ENCODE measurements around the gene FBN3. TPM values are rescaled to one million over a fixed set of nuclear protein-coding genes. Genes with fewer than 3 reads are reported as not detected.

Gene FBN3
- polyA plus RNA-seq, 3 donors, result not detected

- Histone ChIP-seq H3K9me3 (replicated peaks in 1 of 2; ENCODE audit: control insufficient read depth in 1 of 2, insufficient read depth in 1 of 2, low read length in 2 of 2) (no peaks in the 10 kb centered on the region), H3K4me3 (replicated peaks in 1 of 3; ENCODE audit: low read depth in 2 of 3, low read length in 3 of 3) (no peak overlapping the region), H3K79me2 (ENCODE audit: insufficient read depth, low read length) (no peaks in the 10 kb centered on the region), H4K20me1 (ENCODE audit: insufficient read depth, low read length) (no peaks in the 10 kb centered on the region), H3K4me1 (ENCODE audit: control insufficient read depth in 1 of 2, insufficient read depth in 2 of 2, low read length in 2 of 2) (no peaks in the 10 kb centered on the region), H2AFZ (ENCODE audit: insufficient read depth, low read depth, low read length, poor library complexity, severe bottlenecking) (no peak overlapping the region), H3K4me2 (replicated peaks; ENCODE audit: extremely low read depth, low read length, poor library complexity, severe bottlenecking) (no peak overlapping the region), H3K9ac (ENCODE audit: insufficient read depth, low read length, poor library complexity, severe bottlenecking) (no peak overlapping the region), H3K27ac (ENCODE audit: low read depth in 1 of 2, low read length in 2 of 2) (no peak overlapping the region), H3K36me3 (replicated peaks in 1 of 2; ENCODE audit: control insufficient read depth in 1 of 2, insufficient read depth in 2 of 2, low read length in 2 of 2) (no peaks in the 10 kb centered on the region), H3K27me3 (ENCODE audit: control insufficient read depth in 2 of 2, insufficient read depth in 2 of 2, low read length in 2 of 2) (no peaks in the 10 kb centered on the region)
- H3K9me3 Mint-ChIP-seq, result peaks cover 0 to 3% (median 0%) of the 10 kb centered on the region in 7 donors
- no peak overlapping the region for H3K4me3 Mint-ChIP-seq
- intact Hi-C loops (cut with micrococcal nuclease), result no loop called here
- no peak for TF ChIP-seq CTCF (IDR thresholded peaks at IDR 0.05)
- 95% methylated on average over 4 of the region's 7 CpGs for WGBS (ENCODE audit: insufficient coverage)
- H3K27me3 Mint-ChIP-seq (ENCODE audit: low read depth in 3 of 3), result peaks cover 9 to 30% (median 18%) of the 10 kb centered on the region in 3 donors
- DNase-seq, result no peak
- no peaks in the 10 kb centered on the region for H3K36me3 Mint-ChIP-seq
- no peaks in the 10 kb centered on the region for H3K4me1 Mint-ChIP-seq
- H3K27ac Mint-ChIP-seq, result no peak overlapping the region
Observed at GRCh38 chr19:8168537-8168936, 19.1 kb upstream of the FBN3 start.

GRCh38 chr19:8167985-8168384 lies 18.6 kb upstream of the FBN3 start:
- Mint-ChIP-seq H3K4me3 (no peak overlapping the region), H3K9me3 (peaks cover 0 to 3% (median 0%) of the 10 kb centered on the region in 7 donors), H3K27ac (no peak overlapping the region), H3K36me3 (no peaks in the 10 kb centered on the region), H3K27me3 (ENCODE audit: low read depth in 3 of 3) (peaks cover 9 to 30% (median 18%) of the 10 kb centered on the region in 3 donors), H3K4me1 (no peaks in the 10 kb centered on the region)
- H4K20me1 ChIP-seq (ENCODE audit: insufficient read depth, low read length), result no peaks in the 10 kb centered on the region
- no peaks in the 10 kb centered on the region for H3K79me2 ChIP-seq (ENCODE audit: insufficient read depth, low read length)
- no peaks in the 10 kb centered on the region for H3K36me3 ChIP-seq (replicated peaks in 1 of 2; ENCODE audit: control insufficient read depth in 1 of 2, insufficient read depth in 2 of 2, low read length in 2 of 2)
- no peak overlapping the region for H2AFZ ChIP-seq (ENCODE audit: insufficient read depth, low read depth, low read length, poor library complexity, severe bottlenecking)
- H3K4me1 ChIP-seq (ENCODE audit: control insufficient read depth in 1 of 2, insufficient read depth in 2 of 2, low read length in 2 of 2), result no peaks in the 10 kb centered on the region
- H3K4me3 ChIP-seq (replicated peaks in 1 of 3; ENCODE audit: low read depth in 2 of 3, low read length in 3 of 3), result no peak overlapping the region
- intact Hi-C loops (cut with micrococcal nuclease), result no loop called here
- no peaks in the 10 kb centered on the region for H3K27me3 ChIP-seq (ENCODE audit: control insufficient read depth in 2 of 2, insufficient read depth in 2 of 2, low read length in 2 of 2)
- 90% methylated on average over 1 of the region's 6 CpGs for WGBS (ENCODE audit: insufficient coverage)
- H3K9ac ChIP-seq (ENCODE audit: insufficient read depth, low read length, poor library complexity, severe bottlenecking), result no peak overlapping the region
- no peak for TF ChIP-seq CTCF (IDR thresholded peaks at IDR 0.05)
- H3K4me2 ChIP-seq (replicated peaks; ENCODE audit: extremely low read depth, low read length, poor library complexity, severe bottlenecking), result no peak overlapping the region
- no peak overlapping the region for H3K27ac ChIP-seq (ENCODE audit: low read depth in 1 of 2, low read length in 2 of 2)
- DNase-seq, result no peak
- no peaks in the 10 kb centered on the region for H3K9me3 ChIP-seq (replicated peaks in 1 of 2; ENCODE audit: control insufficient read depth in 1 of 2, insufficient read depth in 1 of 2, low read length in 2 of 2)
